DND-41 (cell line): Measurements from ENCODE around the gene ACSL1.

Experiments used
- ATAC-seq: fragments of 200-7000 bp; cut with Tn5 transposase; 3 replicates; pipeline ENCODE4 v1.9.1; 2021; ENCODE audit warnings: low read depth; ENCODE audit not compliant: insufficient read depth
- DNase-seq: peaks from one replicate; pipeline ENCODE4 v3.0.0-alpha.2; 2020
- H2AFZ ChIP-seq: 2 replicates; pipeline ENCODE4 v1.6.0; 2012; ENCODE audit warnings: low read depth, low read length
- H3K27ac ChIP-seq: 2 replicates; pipeline ENCODE4 v1.5.1; 2012; ENCODE audit warnings: low read length, inconsistent platforms
- H3K27me3 ChIP-seq: fragments of 200-600 bp; sonication (generic); 2 replicates; pipeline ENCODE4 v1.6.0; 2012; ENCODE audit warnings: low read length, mild to moderate bottlenecking, inconsistent platforms; ENCODE audit not compliant: insufficient read depth, poor library complexity
- H3K36me3 ChIP-seq: 2 replicates; pipeline ENCODE4 v1.5.1; 2012; ENCODE audit warnings: low read length, inconsistent platforms; ENCODE audit not compliant: insufficient read depth
- H3K4me1 ChIP-seq: 2 replicates; pipeline ENCODE4 v1.5.1; 2012; ENCODE audit warnings: mild to moderate bottlenecking, low read length; ENCODE audit not compliant: insufficient read depth
- H3K4me2 ChIP-seq: 2 replicates; pipeline ENCODE4 v1.6.0; 2012; ENCODE audit warnings: mild to moderate bottlenecking, moderate library complexity, low read length, inconsistent platforms; ENCODE audit not compliant: insufficient read depth
- H3K4me3 ChIP-seq, 2 experiments: fragments of 200-600 bp in 1 of 2; shearing (Covaris generic) in 1 of 2; 2 replicates each; pipeline ENCODE4 v1.5.1; 2012 to 2016; ENCODE audit warnings: inconsistent platforms in 2 of 2, low read length in 2 of 2, mild to moderate bottlenecking in 2 of 2, low read depth in 1 of 2, moderate library complexity in 1 of 2
- H3K79me2 ChIP-seq: 2 replicates; pipeline ENCODE4 v1.6.0; 2012; ENCODE audit warnings: low read length, inconsistent platforms; ENCODE audit not compliant: insufficient read depth
- H3K9ac ChIP-seq: 2 replicates; pipeline ENCODE4 v1.6.0; 2012; ENCODE audit warnings: low read depth, mild to moderate bottlenecking, inconsistent platforms, low read length, moderate library complexity
- H3K9me3 ChIP-seq: 2 replicates; pipeline ENCODE4 v1.5.1; 2012; ENCODE audit warnings: low read length, moderate library complexity, mild to moderate bottlenecking, inconsistent platforms; ENCODE audit not compliant: insufficient read depth, severe bottlenecking
- H4K20me1 ChIP-seq: 2 replicates; pipeline ENCODE4 v1.6.0; 2012; ENCODE audit warnings: low read length; ENCODE audit not compliant: insufficient read depth
- EZH2 ChIP-seq: IDR thresholded peaks from 3 replicates; pipeline ENCODE4 v1.6.1; 2012; ENCODE audit warnings: borderline replicate concordance, low read depth, mild to moderate bottlenecking, moderate library complexity, low read length, inconsistent platforms; ENCODE audit not compliant: severe bottlenecking
- TF ChIP-seq, protein P1 (sequence below): IDR thresholded peaks from 2 replicates; pipeline ENCODE4 v1.5.1; 2012; ENCODE audit warnings: borderline replicate concordance, low read length, moderate library complexity, mild to moderate bottlenecking; ENCODE audit not compliant: poor library complexity, severe bottlenecking; ENCODE audit errors: extremely low read depth

Gene ACSL1

DNA sequence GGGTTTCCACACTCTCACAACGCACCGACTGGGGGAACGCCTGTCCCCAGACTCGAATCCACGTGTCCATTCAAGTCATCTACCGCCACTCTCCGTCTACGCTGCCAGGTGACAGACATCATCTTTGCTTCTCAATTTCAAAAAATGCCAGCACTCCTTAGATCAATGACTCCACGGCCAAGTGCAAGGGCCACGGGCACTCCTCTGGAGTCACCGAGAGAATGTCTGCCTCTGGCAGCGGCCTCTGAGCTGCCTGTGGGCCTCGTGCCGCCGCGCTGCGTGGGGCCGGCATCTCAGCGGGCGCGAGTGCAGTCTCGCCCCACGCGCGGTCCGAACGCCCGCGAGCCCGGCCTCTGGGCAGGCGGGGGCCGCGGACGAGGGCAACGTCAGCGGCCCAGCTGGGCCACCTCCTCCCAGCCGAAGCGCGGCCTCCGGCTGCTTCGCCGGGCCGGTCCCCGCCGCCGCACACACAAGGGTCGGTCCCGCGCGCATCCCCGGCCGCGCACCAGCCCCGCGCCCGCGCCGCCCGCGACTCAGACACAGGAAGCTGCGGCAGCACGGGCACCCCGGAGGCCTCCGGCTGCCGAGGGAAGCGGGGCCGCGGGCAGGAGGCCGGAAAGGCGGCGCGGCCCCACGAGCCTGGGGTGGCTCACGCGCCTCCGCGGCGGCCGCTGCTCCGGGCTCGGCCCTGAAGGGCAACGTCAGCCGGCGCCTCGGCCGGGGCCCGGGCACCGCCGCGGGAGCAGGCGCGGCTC is 450 bp downstream of the ACSL1 start:
- Histone ChIP-seq H3K4me1 (peaks cover 24% of the 10 kb centered on the region), H3K79me2 (no peaks in the 10 kb centered on the region), H3K4me2 (peak overlapping the region; percentile 100), H3K4me3 (peak overlapping the region; percentile 19 to 71; a peak in 3 of 4 replicates), H3K36me3 (no peaks in the 10 kb centered on the region), H3K27me3 (peaks cover 65% of the 10 kb centered on the region), H3K9me3 (no peaks in the 10 kb centered on the region), H3K9ac (peak overlapping the region; percentile 54; the same call in 1 of the 2 replicates), H2AFZ (peak overlapping the region; percentile 62), H4K20me1 (peaks cover 21% of the 10 kb centered on the region), H3K27ac (no peak overlapping the region)
- DNase-seq: peak; percentile 29
- ATAC-seq: peak; percentile 44
- peak; percentile 96 for TF ChIP-seq EZH2
- TF ChIP-seq, protein P1, sequence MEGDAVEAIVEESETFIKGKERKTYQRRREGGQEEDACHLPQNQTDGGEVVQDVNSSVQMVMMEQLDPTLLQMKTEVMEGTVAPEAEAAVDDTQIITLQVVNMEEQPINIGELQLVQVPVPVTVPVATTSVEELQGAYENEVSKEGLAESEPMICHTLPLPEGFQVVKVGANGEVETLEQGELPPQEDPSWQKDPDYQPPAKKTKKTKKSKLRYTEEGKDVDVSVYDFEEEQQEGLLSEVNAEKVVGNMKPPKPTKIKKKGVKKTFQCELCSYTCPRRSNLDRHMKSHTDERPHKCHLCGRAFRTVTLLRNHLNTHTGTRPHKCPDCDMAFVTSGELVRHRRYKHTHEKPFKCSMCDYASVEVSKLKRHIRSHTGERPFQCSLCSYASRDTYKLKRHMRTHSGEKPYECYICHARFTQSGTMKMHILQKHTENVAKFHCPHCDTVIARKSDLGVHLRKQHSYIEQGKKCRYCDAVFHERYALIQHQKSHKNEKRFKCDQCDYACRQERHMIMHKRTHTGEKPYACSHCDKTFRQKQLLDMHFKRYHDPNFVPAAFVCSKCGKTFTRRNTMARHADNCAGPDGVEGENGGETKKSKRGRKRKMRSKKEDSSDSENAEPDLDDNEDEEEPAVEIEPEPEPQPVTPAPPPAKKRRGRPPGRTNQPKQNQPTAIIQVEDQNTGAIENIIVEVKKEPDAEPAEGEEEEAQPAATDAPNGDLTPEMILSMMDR: no peak

- H3K9ac ChIP-seq: no peak overlapping the region
- H3K27ac ChIP-seq: no peak overlapping the region
- DNase-seq: no peak
- peaks cover 24% of the 10 kb centered on the region for H3K4me1 ChIP-seq
- TF ChIP-seq EZH2: no peak
- TF ChIP-seq, protein P1: no peak
- H3K79me2 ChIP-seq: no peaks in the 10 kb centered on the region
- peaks cover 65% of the 10 kb centered on the region for H3K27me3 ChIP-seq
- H3K4me3 ChIP-seq: peak overlapping the region in 1 of 2 experiments; percentile 71; a peak in 1 of 4 replicates
- ATAC-seq: no peak
- H3K9me3 ChIP-seq: no peaks in the 10 kb centered on the region
- H2AFZ ChIP-seq: no peak overlapping the region
- peak overlapping the region; percentile 100 for H3K4me2 ChIP-seq
- H4K20me1 ChIP-seq: peaks cover 21% of the 10 kb centered on the region
- no peaks in the 10 kb centered on the region for H3K36me3 ChIP-seq
Observed at GRCh38 chr4:184824776-184825084, 1.0 kb downstream of the ACSL1 start.

GRCh38 chr4:184824081-184824775 is 1.5 kb downstream of the ACSL1 start:
- no peak for DNase-seq
- ATAC-seq: no peak
- peaks cover 65% of the 10 kb centered on the region for H3K27me3 ChIP-seq
- H3K36me3 ChIP-seq: no peaks in the 10 kb centered on the region
- H3K4me3 ChIP-seq: no peak overlapping the region
- H4K20me1 ChIP-seq: peaks cover 21% of the 10 kb centered on the region
- no peak overlapping the region for H2AFZ ChIP-seq
- H3K9me3 ChIP-seq: no peaks in the 10 kb centered on the region
- H3K79me2 ChIP-seq: no peaks in the 10 kb centered on the region
- no peak overlapping the region for H3K9ac ChIP-seq
- no peak overlapping the region for H3K27ac ChIP-seq
- TF ChIP-seq, protein P1: no peak
- TF ChIP-seq EZH2: no peak
- peaks cover 24% of the 10 kb centered on the region for H3K4me1 ChIP-seq
- no peak overlapping the region for H3K4me2 ChIP-seq
